Nephron (organoid): Measurements from ENCODE around the gene SMARCA2.

Experiments used
- H3K27ac Mint-ChIP-seq, 3 experiments: 2 replicates each; pipeline ENCODE4 v1.8.0; 2020; ENCODE audit warnings: mixed read lengths in 3 of 3, mild to moderate bottlenecking in 2 of 3, moderate library complexity in 1 of 3
- H3K27me3 Mint-ChIP-seq: 2 replicates; pipeline ENCODE4 v1.8.0; 2021; ENCODE audit warnings: low read depth, mild to moderate bottlenecking, moderate library complexity, mixed read lengths
- H3K36me3 Mint-ChIP-seq: 2 replicates; pipeline ENCODE4 v1.8.0; 2020; ENCODE audit warnings: low read depth, mixed read lengths
- H3K4me1 Mint-ChIP-seq: 2 replicates; pipeline ENCODE4 v1.8.0; 2020; ENCODE audit warnings: mixed read lengths
- H3K4me3 Mint-ChIP-seq, 3 experiments: 2 replicates each; pipeline ENCODE4 v1.8.0; 2020; ENCODE audit warnings: mild to moderate bottlenecking in 3 of 3, mixed read lengths in 3 of 3, moderate library complexity in 2 of 3
- H3K9me3 Mint-ChIP-seq: 2 replicates; pipeline ENCODE4 v1.8.0; 2020; ENCODE audit warnings: mixed read lengths
- CTCF ChIP-seq, 3 experiments: fragments of 200-600 bp; sonication (generic); IDR thresholded peaks; one replicate each; pipeline ENCODE4 v1.5.0; 2021; ENCODE audit warnings: antibody characterized with exemption in 3 of 3; ENCODE audit not compliant: unreplicated experiment in 3 of 3

Gene SMARCA2

GRCh38 chr9:2000314-2000713 lies 14.8 kb upstream of the SMARCA2 start:
- Mint-ChIP-seq H3K27ac (no peak overlapping the region), H3K27me3 (peaks cover 8% of the 10 kb centered on the region), H3K4me1 (no peaks in the 10 kb centered on the region), H3K9me3 (no peaks in the 10 kb centered on the region), H3K4me3 (no peak overlapping the region), H3K36me3 (no peaks in the 10 kb centered on the region)
- no peak for TF ChIP-seq CTCF (IDR thresholded peaks at IDR 0.05; ENCODE audit: unreplicated experiment in 3 of 3)

GRCh38 chr9:2008372-2008771 lies 6.8 kb upstream of the SMARCA2 start:
- Mint-ChIP-seq H3K4me3 (no peak overlapping the region), H3K36me3 (no peaks in the 10 kb centered on the region), H3K4me1 (peaks cover under 1% of the 10 kb centered on the region), H3K27ac (no peak overlapping the region), H3K9me3 (no peaks in the 10 kb centered on the region), H3K27me3 (peaks cover 20% of the 10 kb centered on the region)
- TF ChIP-seq CTCF (IDR thresholded peaks at IDR 0.05; ENCODE audit: unreplicated experiment in 3 of 3) = no peak

- Mint-ChIP-seq H3K9me3 (no peaks in the 10 kb centered on the region), H3K4me1 (peaks cover 8% of the 10 kb centered on the region), H3K36me3 (no peaks in the 10 kb centered on the region), H3K27ac (no peak overlapping the region), H3K4me3 (peak overlapping the region in 1 of 3 experiments; percentile 67), H3K27me3 (peaks cover 19% of the 10 kb centered on the region)
- TF ChIP-seq CTCF (IDR thresholded peaks at IDR 0.05; ENCODE audit: unreplicated experiment in 3 of 3) = no peak
Observed at GRCh38 chr9:2012347-2012746, 2.8 kb upstream of the SMARCA2 start.

GRCh38 chr9:2013743-2014475 lies 1.2 kb upstream of the SMARCA2 start:
- Mint-ChIP-seq H3K9me3 (no peaks in the 10 kb centered on the region), H3K4me3 (peak overlapping the region; percentile 96 to 100 (median 99)), H3K36me3 (no peaks in the 10 kb centered on the region), H3K27ac (peak overlapping the region; percentile 27 to 99 (median 97)), H3K4me1 (peaks cover 15% of the 10 kb centered on the region), H3K27me3 (peaks cover 22% of the 10 kb centered on the region)
- TF ChIP-seq CTCF (IDR thresholded peaks at IDR 0.05; ENCODE audit: unreplicated experiment in 3 of 3) = no peak

- Mint-ChIP-seq H3K27ac (peak overlapping the region; percentile 97 to 99 (median 97)), H3K4me1 (peaks cover 31% of the 10 kb centered on the region), H3K4me3 (peak overlapping the region; percentile 96 to 100 (median 99)), H3K27me3 (peaks cover 24% of the 10 kb centered on the region), H3K36me3 (no peaks in the 10 kb centered on the region), H3K9me3 (no peaks in the 10 kb centered on the region)
- no peak for TF ChIP-seq CTCF (IDR thresholded peaks at IDR 0.05; ENCODE audit: unreplicated experiment in 3 of 3)
Observed at GRCh38 chr9:2015581-2016407, 647 bp downstream of the SMARCA2 start.
